ENCODE results near the gene KLC1.

Gene KLC1

DNA sequence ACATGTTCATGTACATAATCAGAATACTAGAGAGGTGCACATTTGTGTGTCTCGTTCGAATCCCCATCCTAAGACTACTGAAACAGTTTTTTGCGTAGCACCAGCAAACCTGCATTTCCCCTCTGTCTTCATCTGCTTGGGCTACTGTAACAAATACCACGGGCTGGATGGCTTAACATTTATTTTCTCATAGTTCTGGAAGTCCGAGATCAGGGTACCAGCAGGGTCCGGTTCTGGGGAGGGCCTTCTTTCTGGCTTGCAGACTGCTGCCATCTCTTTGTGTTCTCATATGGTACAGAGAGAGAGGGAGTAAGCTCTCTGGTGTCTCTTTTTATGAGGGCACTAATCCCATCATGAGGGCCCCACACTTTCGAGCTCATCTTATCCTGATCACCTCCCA, 30.6 kb downstream of the KLC1 start:
- no peak for DNase-seq (ENCODE audit: low read depth)

DNA sequence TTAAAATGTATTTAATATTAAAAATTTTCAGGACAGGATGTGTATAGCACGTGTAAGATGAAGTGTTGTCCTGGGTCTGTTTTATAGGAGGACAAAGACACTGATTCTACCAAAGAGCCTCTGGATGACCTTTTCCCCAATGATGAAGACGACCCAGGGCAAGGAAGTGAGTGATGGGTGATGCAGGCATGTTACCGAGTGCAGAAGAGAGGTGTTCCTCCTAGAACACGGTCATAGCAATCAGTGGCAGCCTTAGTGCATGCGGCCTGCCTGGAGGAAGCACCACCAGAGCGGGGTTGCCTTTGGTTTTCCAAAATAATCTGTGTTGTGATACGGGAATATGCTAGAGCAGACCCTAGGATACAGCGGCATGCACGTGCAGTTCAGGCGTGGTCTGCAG, 33.0 kb downstream of the KLC1 start:
- DNase-seq (ENCODE audit: low read depth), result no peak

DNA sequence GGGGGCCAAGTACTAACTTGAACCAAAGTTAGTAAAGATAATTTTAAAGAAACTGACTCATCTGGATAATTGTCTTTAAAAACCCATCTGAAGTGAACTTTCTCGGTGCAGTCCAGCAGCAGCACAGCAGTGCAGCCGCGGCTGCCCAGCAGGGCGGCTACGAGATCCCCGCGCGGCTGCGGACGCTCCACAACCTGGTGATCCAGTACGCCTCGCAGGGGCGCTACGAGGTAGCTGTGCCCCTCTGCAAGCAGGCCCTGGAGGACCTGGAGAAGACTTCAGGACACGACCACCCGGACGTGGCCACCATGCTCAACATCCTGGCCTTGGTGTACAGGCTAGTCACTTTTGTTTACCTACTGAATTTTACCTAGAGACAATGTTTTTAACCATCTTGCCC, 33.6 kb downstream of the KLC1 start:
- no peak for DNase-seq (ENCODE audit: low read depth)

DNA sequence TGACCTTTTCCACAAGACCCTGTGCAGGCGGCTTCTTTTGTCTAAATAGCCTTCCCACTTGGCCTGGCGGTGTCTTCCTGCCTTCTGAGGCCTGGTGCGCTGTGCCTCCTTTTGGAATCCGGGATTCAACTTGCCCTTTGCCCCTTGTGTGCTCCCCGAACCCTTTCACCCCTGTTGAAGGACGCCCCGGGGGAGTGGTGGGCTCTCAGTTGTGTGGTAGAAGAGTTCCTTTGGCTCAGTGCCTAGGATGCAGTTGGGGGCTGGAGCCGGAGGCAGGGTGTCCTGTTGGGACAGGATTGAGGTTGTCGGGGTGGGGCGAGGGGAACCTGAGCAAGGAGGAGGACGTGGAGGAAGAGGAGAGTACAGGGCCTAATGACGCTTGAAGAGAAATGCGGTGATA, 34.5 kb downstream of the KLC1 start:
- DNase-seq (ENCODE audit: low read depth), result no peak

DNA sequence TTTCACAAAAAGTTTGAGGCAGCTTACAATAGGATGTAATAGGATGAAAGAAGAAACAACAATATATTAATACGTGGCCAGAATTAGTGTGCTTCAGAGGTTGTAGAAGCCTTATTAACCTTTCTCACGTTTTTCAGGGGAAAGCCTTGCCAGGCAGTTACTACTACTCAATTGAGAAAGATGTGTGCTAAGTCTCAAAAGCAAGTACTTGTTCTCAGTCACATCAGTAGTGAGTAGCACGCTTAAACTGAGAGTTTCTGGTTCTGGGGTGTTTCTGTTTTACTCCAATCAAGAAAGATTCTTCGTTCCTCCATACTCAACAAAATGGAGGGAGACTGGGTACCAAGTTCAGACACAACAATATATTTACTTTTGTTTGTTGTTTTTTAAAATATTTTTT, 38.7 kb downstream of the KLC1 start:
- DNase-seq (ENCODE audit: low read depth), result no peak

DNA sequence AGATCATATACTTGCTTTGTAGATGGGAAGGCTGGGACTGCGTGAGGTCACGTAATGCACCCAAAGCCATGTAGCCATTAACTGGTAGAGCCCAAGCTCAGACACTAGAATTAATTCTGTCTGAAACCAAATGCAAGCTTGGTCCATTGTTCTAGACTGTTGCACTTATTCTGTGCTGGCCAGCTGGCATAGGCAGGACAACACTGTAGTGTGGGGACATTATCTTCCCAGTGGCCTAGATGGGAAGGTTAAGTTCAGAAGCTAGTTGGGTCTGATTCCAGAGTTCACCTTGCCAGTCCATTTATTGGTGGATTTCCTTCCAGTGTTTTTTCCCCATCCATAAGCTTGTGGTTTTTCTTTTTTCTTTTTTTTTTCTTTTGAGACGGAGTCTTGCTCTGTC, 39.1 kb downstream of the KLC1 start:
- no peak for DNase-seq (ENCODE audit: low read depth)

DNA sequence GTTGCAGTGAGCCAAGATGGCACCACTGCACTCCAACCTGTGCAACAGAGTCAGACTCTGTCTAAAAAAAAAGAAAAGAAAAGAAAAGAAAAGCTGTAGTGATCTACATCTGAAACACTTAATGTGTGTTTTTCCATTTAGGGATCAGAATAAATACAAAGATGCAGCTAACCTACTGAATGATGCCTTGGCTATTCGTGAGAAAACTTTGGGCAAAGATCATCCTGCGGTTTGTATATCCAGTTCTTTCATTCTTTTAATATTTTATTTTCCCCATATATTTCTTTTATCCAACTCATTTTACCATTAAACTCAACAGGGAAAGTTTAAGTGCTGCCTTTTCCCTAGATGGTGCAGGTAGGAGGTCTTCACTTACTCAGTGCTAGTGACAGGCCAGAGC, 40.4 kb downstream of the KLC1 start:
- no peak for DNase-seq (ENCODE audit: low read depth)

DNA sequence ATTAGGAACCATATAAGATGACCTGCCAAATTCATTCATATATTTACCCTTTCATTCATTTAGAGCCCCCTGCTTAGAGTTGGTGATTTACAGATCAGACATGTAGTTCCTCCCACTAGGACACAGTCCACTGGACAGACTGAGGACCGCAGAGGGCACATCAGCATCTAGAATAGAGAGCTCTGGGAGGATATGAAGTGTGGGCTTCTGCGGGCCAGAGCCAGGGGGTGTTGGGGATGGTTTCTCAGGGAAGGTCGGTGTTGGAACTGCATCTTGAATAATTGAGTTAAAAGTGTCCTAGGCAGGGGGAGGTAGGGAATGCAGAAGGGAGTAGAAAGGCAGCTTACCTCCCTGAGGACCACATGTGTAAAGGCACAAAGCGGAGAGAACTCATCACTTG, 42.9 kb downstream of the KLC1 start:
- no peak for DNase-seq (ENCODE audit: low read depth)

DNA sequence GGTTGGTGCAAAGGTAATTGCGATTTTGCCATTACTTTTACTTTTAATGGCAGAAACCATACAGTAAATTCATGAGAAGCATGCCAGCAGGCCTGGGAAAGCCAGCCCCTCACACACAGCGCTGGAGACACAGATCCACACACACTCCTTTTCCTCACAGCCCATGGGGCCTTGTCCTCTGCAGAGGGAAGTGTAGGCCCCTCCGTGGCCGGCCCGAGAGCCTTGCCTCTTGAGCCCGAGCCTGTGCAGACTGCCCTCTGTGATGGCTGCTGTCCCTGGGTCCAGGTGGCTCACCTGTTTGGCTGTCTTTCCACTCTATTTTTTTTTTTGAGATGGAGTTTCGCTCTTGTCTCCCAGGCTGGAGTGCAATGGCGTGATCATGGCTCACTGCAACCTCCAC, 46.9 kb downstream of the KLC1 start:
- no peak for DNase-seq (ENCODE audit: low read depth)

DNA sequence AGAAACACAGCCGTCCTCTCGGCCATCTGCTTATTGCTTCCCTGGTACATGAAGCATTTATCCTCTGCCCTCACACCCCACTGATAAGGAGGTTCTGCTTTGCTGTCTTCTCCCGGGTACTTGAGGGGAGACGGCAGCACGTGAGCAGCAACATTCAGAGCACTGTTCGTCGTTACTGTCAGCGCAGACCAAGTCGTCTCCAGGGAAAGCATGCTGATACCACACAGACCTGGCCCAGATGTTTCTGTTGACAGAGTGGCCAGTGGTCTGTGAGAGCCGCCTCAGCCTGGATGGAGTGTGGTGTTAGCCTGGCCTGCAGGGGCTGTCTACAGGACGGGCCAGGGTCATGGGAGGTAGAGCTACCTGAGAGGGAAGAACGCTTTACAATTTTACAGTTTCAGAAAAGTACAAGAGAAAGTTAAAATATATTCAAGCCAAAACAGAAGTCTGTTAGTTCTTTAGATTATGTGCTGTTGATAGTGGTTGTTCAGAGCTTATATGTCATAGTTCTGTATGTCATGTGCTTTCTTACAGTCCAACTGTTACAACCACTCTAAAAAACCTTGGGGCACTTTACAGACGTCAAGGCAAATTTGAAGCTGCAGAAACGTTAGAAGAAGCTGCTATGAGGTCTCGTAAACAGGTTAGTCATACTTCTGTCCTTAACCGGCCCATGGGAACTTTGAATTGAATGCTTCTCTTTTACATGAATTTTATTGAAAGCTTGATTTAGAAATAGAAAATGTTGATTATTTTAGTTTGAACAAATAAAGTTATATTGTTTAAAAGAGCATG, 48.1 kb downstream of the KLC1 start:
- no peak for DNase-seq (ENCODE audit: low read depth)

DNA sequence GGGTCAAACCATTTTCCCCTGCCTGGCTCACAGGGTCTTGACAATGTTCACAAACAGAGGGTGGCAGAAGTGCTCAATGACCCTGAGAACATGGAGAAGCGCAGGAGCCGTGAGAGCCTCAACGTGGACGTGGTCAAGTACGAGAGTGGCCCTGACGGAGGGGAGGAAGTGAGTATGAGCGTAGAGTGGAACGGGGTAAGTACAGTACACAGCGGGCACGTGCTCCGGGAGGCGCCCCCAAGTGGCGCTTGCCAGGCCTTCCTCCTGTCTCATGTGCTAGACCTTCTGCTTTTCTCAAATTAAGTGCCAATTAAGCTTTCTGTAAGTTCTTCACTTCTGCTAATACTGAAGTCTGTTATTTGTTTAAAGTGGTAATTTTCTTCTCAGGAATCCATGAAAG, 50.3 kb downstream of the KLC1 start:
- DNase-seq (ENCODE audit: low read depth), result peak; percentile 11

DNA sequence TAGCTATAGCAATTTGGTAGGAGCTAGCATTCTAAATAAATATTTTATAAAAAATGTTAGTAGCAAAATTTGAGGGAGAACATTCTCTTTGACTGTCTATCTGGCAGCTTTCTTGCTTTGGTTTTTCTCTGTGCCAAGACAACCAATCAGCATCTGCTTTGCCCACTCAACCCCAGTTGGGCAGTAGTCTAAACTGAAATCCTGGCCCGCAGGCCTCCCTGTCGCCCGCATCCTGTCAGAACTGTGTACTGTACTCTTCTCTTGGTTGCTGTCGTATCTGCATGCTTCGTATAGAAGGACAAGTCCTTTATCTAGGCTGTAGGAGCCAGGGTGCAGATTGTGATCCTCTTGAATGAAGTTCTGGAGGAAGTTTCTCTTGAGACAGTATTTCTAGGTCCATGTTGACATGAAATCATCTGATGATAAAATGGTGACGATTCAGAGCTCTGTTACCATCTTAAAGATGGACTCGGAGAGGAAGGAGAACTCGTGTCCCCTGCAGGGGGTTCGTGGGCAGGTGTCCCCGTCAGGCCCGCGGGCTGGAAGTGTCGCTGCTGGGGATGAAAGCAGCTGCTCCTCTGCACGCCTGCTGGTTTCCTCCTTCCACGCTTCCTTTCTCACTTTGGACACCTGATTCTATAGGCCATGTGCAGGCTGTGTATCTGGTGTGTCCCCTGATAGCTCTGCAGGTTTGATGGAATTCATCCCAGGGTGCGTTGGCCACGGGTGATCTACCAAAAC, 51.6 kb downstream of the KLC1 start:
- no peak for DNase-seq (ENCODE audit: low read depth)

DNA sequence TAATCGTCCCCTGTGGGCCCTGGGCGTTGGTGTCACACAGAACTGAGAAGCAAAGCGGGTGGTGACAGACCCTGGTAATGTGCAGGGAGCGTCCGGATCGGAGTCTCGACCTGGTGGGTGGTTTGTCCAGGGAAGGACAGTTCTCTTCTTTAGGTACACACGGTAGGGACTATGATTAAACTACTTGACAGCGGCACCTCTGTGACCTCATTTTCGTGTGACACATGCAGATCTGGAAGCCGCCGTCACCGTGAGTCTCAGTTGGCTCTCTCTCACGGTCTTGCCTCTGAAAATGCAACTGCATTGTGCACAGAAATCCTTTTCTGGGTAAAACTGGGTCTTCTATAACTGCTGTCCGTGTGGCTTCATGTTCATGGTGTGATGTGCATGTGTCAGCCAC, 54.1 kb downstream of the KLC1 start:
- no peak for DNase-seq (ENCODE audit: low read depth)

DNA sequence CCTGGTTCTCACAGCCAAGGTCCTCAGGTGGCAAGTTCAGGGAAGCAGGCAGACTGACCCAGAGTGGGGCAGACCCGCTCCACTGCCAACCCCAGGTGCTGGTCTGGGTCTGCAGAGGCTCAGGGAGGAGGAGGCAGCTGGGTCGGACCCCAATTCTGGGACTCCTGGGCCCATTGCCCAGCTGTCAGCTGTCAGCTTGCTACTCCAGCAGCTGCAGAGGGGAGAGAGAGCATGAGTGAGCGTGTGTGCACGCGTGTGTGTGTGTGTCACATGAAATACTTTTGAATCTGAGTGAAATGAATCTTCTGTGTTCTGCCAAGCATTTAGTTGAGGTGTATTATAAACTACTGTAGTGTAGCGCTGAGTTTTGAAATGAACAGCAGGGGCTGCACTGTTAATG, 55.5 kb downstream of the KLC1 start:
- no peak for DNase-seq (ENCODE audit: low read depth)

DNA sequence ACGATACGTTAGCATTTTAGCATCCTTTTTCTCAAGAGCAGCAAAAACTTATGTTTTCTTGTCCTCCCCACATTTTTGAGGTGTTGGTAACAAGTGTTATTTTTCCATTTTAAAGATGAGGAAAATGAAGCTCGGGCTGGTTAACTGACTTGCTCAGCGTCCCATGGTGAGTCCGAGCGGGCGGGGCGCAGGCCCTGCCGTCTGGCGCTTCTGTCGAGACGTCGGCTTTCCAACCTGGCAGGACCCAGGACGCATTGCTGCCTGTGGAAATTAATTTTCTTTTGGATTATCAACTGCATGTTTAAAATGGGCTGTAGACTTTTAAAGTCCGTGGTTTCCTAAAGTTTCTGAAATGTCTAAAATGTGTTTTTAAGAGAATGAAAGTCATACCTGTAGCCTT, 55.9 kb downstream of the KLC1 start:
- DNase-seq (ENCODE audit: low read depth), result no peak

DNA sequence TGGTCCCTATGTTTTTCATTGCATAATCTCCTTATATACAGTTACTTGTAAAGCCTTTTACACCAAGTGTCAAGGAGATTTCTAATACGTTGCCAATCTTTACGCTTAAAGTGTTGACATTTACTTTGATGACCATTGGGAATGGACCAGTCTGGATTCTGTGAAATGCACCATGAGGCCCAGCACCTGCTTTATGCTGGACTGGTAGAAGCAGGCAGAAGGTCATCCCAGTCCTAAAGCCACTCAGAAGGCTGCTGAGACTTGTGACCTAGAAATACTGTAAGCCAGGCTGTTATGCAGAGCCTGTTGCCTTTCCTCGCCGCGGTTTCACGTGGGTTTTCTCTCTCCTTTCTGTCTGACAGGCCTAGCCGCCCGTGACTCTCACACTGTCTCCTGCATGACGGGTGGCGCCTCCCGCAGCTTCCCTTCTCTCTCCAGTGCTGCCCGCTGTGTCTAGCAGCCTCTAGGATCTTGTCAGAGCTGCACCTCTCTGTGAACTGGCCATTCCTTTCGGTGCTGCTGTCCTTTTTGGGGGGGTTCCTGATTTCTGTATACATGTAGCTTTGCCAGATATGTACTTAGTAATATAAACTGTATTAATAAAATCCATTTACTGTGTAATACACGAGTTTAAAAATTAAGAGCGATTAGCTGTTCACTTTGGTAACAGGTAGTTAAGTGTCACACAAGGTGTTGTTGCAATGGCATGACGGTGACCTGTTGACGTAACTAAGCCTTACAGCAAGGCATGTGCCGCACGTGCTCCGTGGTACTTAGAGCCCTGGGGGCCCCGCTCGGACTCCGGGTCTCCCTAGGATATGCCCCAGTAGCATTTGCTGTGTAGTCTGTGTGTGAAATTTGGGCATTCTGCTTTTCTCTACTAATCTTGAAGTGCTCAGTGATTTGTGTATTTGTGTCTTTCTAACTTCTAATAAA, 56.5 kb downstream of the KLC1 start:
- DNase-seq (ENCODE audit: low read depth), result no peak

DNA sequence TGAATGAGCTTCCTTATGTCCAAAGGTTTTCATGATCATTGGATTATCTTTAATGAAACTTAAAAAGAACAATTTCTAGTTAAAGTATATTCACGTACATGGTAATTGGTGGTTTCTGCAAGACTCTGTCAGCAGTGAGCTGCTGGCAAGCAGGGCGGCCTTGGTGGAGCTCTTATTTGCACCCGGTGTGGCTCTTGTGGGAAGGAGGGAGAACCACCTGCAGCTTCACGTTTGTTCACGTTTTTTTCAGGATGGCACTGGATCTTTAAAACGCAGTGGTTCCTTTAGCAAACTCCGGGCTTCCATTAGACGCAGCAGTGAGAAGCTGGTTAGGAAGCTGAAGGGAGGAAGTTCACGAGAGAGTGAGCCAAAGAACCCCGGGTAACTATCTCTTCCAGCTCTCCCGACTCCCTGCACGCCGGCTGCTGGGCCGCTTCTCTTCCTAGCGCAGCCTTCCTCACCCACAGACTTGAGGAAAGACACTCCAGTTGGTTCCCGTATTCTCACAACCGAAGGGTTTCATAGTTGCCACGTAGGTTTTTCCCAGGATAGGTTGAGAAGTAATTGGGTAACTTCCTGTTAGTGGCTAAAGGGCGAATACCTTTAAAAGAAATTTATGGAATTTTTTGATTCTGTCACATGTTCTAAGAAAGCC, 57.9 kb downstream of the KLC1 start:
- no peak for DNase-seq (ENCODE audit: low read depth)

DNA sequence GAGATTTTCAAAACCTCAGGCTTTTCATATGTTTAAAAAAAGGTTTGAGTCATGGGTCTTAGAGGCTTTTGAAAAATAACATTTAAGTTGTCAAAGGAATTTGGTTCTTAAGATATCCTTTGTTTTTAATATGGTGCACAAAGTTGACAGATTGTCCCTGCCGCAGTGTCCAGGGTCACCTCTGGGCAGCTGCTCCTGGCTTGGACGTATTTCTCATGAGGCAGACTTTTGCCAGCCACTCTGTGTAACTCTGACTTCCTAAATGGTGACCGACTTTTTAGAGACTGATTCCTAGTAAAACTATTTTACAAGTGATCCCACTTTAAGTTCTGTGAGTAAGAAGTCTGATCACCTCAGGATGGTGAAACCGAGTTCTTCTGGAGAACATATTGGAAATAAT, 58.7 kb downstream of the KLC1 start:
- no peak for DNase-seq (ENCODE audit: low read depth)

DNA sequence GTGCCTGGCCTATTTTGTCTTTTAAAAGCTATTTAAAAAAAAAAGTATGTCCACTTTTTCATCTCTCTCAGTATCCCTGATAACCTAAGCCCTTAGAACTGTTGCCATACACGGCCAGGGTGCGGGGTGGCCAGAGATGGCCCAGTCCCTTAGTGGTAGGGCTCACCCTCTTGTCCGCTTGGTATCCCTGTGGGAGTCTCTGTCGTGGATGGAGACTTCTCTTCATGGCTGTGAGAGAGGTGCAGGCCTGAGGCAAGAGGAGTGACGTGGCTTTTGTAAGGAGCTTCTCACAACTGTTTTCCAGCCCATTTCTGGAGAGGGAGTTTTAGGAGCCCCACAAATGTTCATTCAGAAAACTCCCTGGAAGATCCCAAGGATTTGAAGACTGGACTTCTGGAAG, 59.4 kb downstream of the KLC1 start:
- no peak for DNase-seq (ENCODE audit: low read depth)

DNA sequence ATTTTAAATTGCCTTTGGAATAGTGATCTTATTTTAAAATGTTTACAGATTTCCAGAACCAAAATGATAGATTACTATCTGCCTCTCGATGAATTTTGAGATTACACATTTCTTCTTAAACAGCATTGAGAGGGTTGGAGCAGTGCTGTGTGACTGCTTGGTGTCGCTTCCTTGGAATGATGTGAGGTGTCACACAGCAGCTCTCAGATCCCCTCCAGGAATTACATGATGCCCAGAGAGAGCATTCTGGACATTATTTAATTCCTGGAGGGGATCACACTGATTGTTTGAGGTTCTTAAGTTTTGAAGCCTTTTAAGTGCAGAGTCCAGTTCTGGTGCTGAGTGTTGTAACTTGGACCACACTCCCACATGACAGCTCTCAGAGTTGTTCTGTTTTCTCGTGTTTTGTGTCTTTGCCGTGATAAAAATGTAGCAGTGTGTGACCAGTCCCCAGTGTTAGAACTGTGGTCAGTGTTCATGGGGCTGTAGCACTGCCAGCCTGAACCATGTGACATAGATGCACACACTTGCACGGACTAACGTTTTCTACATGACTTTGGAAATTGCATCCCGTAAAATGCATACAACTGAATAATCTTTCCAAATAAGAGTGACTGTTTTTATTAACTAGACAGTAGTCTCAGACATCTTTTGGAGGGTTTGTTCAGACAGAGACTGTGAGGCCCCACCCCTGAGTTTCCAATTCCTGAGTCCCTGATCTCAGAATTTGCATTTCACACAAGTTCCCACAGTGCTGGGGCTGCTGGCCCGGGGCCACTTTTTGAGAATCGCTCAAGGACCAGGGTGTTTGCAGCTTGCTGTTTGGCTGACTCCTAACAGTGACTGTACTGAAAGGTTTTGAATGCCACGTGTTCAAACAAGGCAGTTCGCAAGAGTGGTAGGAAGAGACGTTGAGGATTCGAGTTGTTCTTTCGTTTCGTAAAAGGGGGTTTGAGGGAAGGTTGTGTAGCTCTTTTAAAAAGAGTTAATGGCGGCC, 60.2 kb downstream of the KLC1 start:
- no peak for DNase-seq (ENCODE audit: low read depth)

DNA sequence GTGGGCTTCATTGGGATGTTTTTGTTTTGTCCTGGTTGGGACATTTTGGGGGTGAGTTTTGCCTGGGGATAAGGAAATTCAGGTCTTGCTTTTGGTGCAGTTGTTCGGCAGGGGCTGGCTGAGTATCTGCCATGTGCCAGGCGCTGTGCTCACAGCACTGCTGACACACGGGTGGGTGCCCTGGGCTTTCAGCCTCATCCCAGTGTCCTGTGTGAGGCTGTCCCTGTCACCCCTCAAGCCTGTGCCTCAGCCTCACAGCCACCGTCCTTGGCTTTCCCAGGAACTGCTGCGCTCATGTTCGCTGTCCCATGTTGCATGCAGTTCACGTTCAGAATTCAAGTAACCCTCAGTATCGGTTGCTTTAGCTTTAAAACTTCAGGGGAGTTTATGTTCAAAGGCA, 61.3 kb downstream of the KLC1 start:
- DNase-seq (ENCODE audit: low read depth), result no peak

Data from activated T-cell treated with anti-CD3 and anti-CD28 coated beads for 1 hour (primary cell).